Endothelial cell (in vitro differentiated cells): ENCODE data around the gene CDC37. TPM values are rescaled to one million over a fixed set of nuclear protein-coding genes. Genes with fewer than 3 reads are reported as not detected.
A peak's percentile ranks its signal among the peaks of the same experiment; 100 is the strongest.
"Not testable (repeated sequence)": the region's sequence is repeated elsewhere in the genome, so short reads cannot be mapped to it uniquely, and the experiment has no call there.

Experiments
- DNase-seq: peaks from one replicate; pipeline ENCODE4 v3.0.0; 2021; ENCODE audit warnings: low spot score
- H3K27ac Mint-ChIP-seq: one replicate; pipeline ENCODE4 v1.8.0; 2021; ENCODE audit warnings: mixed read lengths, inconsistent platforms; ENCODE audit not compliant: unreplicated experiment
- H3K27me3 Mint-ChIP-seq: one replicate; pipeline ENCODE4 v1.8.0; 2021; ENCODE audit warnings: mild to moderate bottlenecking, moderate library complexity, mixed read lengths, inconsistent platforms; ENCODE audit not compliant: unreplicated experiment
- H3K36me3 Mint-ChIP-seq: one replicate; pipeline ENCODE4 v1.8.0; 2021; ENCODE audit warnings: mild to moderate bottlenecking, low read depth, mixed read lengths, inconsistent platforms; ENCODE audit not compliant: unreplicated experiment
- H3K4me1 Mint-ChIP-seq: one replicate; pipeline ENCODE4 v1.8.0; 2021; ENCODE audit warnings: mild to moderate bottlenecking, mixed read lengths, inconsistent platforms; ENCODE audit not compliant: unreplicated experiment
- H3K4me3 Mint-ChIP-seq: one replicate; pipeline ENCODE4 v1.8.0; 2021; ENCODE audit warnings: mild to moderate bottlenecking, mixed read lengths, inconsistent platforms; ENCODE audit not compliant: unreplicated experiment
- H3K9me3 Mint-ChIP-seq: one replicate; pipeline ENCODE4 v1.8.0; 2021; ENCODE audit warnings: mixed read lengths, inconsistent platforms; ENCODE audit not compliant: unreplicated experiment
- CTCF ChIP-seq: fragments of 200-600 bp; sonication (generic); IDR thresholded peaks from one replicate; pipeline ENCODE4 v1.5.0; 2021; ENCODE audit warnings: antibody characterized with exemption; ENCODE audit not compliant: unreplicated experiment
- total RNA-seq: library from RNA; stranded (reverse); fragmentation: NEBNext Ultra II Directional; extraction: Animal tissue kit (Norgen Biotek cat#: 25700); gene quantifications from one replicate; pipeline ENCODE4 v1.2.1, GENCODE V29; 2021; ENCODE audit not compliant: unreplicated experiment

The CDC37 gene
- total RNA-seq, 1 donor from 2014 or later, result 386 TPM

GRCh38 chr19:10418235-10418484, 14.8 kb upstream of the CDC37 start:
- peak overlapping the region; percentile 81 for H3K4me3 Mint-ChIP-seq
- H3K27ac Mint-ChIP-seq, result no peak overlapping the region
- H3K4me1 Mint-ChIP-seq, result peaks cover 20% of the 10 kb centered on the region
- no peak for DNase-seq
- no peak for TF ChIP-seq CTCF
- H3K36me3 Mint-ChIP-seq, result peaks cover 9% of the 10 kb centered on the region
- no peaks in the 10 kb centered on the region for H3K9me3 Mint-ChIP-seq
- H3K27me3 Mint-ChIP-seq, result peaks cover 42% of the 10 kb centered on the region

GRCh38 chr19:10417541-10418234, 14.3 kb upstream of the CDC37 start:
- H3K4me1 Mint-ChIP-seq, result peaks cover 20% of the 10 kb centered on the region
- H3K36me3 Mint-ChIP-seq, result peaks cover 9% of the 10 kb centered on the region
- no peak for DNase-seq
- no peak overlapping the region for H3K4me3 Mint-ChIP-seq
- peaks cover 42% of the 10 kb centered on the region for H3K27me3 Mint-ChIP-seq
- no peak overlapping the region for H3K27ac Mint-ChIP-seq
- no peaks in the 10 kb centered on the region for H3K9me3 Mint-ChIP-seq
- no peak for TF ChIP-seq CTCF

GRCh38 chr19:10416380-10417257, 13.3 kb upstream of the CDC37 start:
- H3K36me3 Mint-ChIP-seq, result peaks cover 5% of the 10 kb centered on the region
- peak; percentile 99 for TF ChIP-seq CTCF
- peaks cover 34% of the 10 kb centered on the region for H3K27me3 Mint-ChIP-seq
- H3K27ac Mint-ChIP-seq, result no peak overlapping the region
- no peaks in the 10 kb centered on the region for H3K9me3 Mint-ChIP-seq
- peaks cover 14% of the 10 kb centered on the region for H3K4me1 Mint-ChIP-seq
- no peak overlapping the region for H3K4me3 Mint-ChIP-seq
- peak; percentile 92 for DNase-seq

- Mint-ChIP-seq H3K27ac (no peak overlapping the region), H3K27me3 (peaks cover 28% of the 10 kb centered on the region), H3K4me3 (peak overlapping the region; percentile 79), H3K4me1 (peaks cover 13% of the 10 kb centered on the region), H3K9me3 (no peaks in the 10 kb centered on the region), H3K36me3 (peaks cover 5% of the 10 kb centered on the region)
- no peak for DNase-seq
- no peak for TF ChIP-seq CTCF
Measured at GRCh38 chr19:10416083-10416379, 12.7 kb upstream of the CDC37 start.

- H3K4me1 Mint-ChIP-seq, result peaks cover 17% of the 10 kb centered on the region
- TF ChIP-seq CTCF, result no peak
- H3K36me3 Mint-ChIP-seq, result no peaks in the 10 kb centered on the region
- no peak for DNase-seq
- no peak overlapping the region for H3K27ac Mint-ChIP-seq
- peaks cover 8% of the 10 kb centered on the region for H3K27me3 Mint-ChIP-seq
- H3K4me3 Mint-ChIP-seq, result no peak overlapping the region
- no peaks in the 10 kb centered on the region for H3K9me3 Mint-ChIP-seq
Measured at GRCh38 chr19:10412257-10412977, 9.1 kb upstream of the CDC37 start.

GRCh38 chr19:10411224-10411623, 7.9 kb upstream of the CDC37 start:
- H3K4me1 Mint-ChIP-seq, result peaks cover 17% of the 10 kb centered on the region
- H3K36me3 Mint-ChIP-seq, H3K4me3 Mint-ChIP-seq, H3K27me3 Mint-ChIP-seq, H3K9me3 Mint-ChIP-seq, DNase-seq, H3K27ac Mint-ChIP-seq: not testable (repeated sequence)
